DOHH2 (cell line): ENCODE results near the gene HMBS.

Source experiments
- H3F3A ChIP-seq: fragments of 200-600 bp; sonication (generic), shearing (Covaris generic); 2 replicates; pipeline ENCODE4 v1.6.0; 2016; ENCODE audit warnings: antibody characterized with exemption, mild to moderate bottlenecking; ENCODE audit not compliant: control insufficient read depth, insufficient read depth
- H3K27ac ChIP-seq: fragments of 200-600 bp; sonication (generic); 2 replicates; pipeline ENCODE4 v1.5.1; 2014; ENCODE audit warnings: low read depth, mild to moderate bottlenecking, low read length, moderate library complexity
- H3K27me3 ChIP-seq: fragments of 200-600 bp; sonication (generic); 2 replicates; pipeline ENCODE4 v1.6.1; 2014; ENCODE audit warnings: mild to moderate bottlenecking, low read length, mixed read lengths; ENCODE audit not compliant: control insufficient read depth
- H3K36me3 ChIP-seq: fragments of 200-600 bp; sonication (generic); 2 replicates; pipeline ENCODE4 v1.6.1; 2014; ENCODE audit warnings: mild to moderate bottlenecking, low read length, moderate library complexity, mixed read lengths; ENCODE audit not compliant: control insufficient read depth
- H3K4me1 ChIP-seq: fragments of 200-600 bp; sonication (generic); 2 replicates; pipeline ENCODE4 v1.6.1; 2014; ENCODE audit warnings: mild to moderate bottlenecking, low read length, mixed read lengths; ENCODE audit not compliant: control insufficient read depth
- H3K4me2 ChIP-seq: fragments of 200-600 bp; sonication (generic); 2 replicates; pipeline ENCODE4 v1.6.0; 2014; ENCODE audit warnings: mild to moderate bottlenecking, low read length, moderate library complexity
- H3K4me3 ChIP-seq: fragments of 200-600 bp; sonication (generic); 2 replicates; pipeline ENCODE4 v1.5.1; 2014; ENCODE audit warnings: mild to moderate bottlenecking, low read length, mixed read lengths
- H3K79me2 ChIP-seq: fragments of 200-600 bp; sonication (generic); 2 replicates; pipeline ENCODE4 v1.6.1; 2014; ENCODE audit warnings: mild to moderate bottlenecking, low read length, mixed read lengths; ENCODE audit not compliant: control insufficient read depth
- H3K9me2 ChIP-seq: fragments of 200-600 bp; sonication (generic); replicated peaks from 2 replicates; pipeline ENCODE4 v1.6.1; 2014; ENCODE audit warnings: mild to moderate bottlenecking, low read length, mixed read lengths; ENCODE audit not compliant: control insufficient read depth
- H3K9me3 ChIP-seq: fragments of 200-600 bp; sonication (generic); 2 replicates; pipeline ENCODE4 v1.6.1; 2014; ENCODE audit warnings: antibody characterized with exemption, low read length, mixed read lengths; ENCODE audit not compliant: control insufficient read depth, insufficient read depth
- H4K20me1 ChIP-seq: fragments of 200-600 bp; sonication (generic); 2 replicates; pipeline ENCODE4 v1.6.0; 2014; ENCODE audit warnings: low read depth, mild to moderate bottlenecking, antibody characterized with exemption, low read length, moderate library complexity; ENCODE audit not compliant: control insufficient read depth, insufficient read depth
- CTCF ChIP-seq: fragments of 200-600 bp; sonication (generic); IDR thresholded peaks from one replicate; pipeline ENCODE4 v1.5.1; 2014; ENCODE audit warnings: antibody characterized with exemption, mild to moderate bottlenecking, low read depth, low read length; ENCODE audit not compliant: poor library complexity, severe bottlenecking
- EZH2phosphoT487 ChIP-seq: fragments of 200-600 bp; sonication (generic); IDR thresholded peaks from 2 replicates; pipeline ENCODE4 v1.6.1; 2017; ENCODE audit warnings: borderline replicate concordance, mild to moderate bottlenecking, antibody characterized with exemption, low read length, moderate library complexity, mixed read lengths

HMBS gene

DNA sequence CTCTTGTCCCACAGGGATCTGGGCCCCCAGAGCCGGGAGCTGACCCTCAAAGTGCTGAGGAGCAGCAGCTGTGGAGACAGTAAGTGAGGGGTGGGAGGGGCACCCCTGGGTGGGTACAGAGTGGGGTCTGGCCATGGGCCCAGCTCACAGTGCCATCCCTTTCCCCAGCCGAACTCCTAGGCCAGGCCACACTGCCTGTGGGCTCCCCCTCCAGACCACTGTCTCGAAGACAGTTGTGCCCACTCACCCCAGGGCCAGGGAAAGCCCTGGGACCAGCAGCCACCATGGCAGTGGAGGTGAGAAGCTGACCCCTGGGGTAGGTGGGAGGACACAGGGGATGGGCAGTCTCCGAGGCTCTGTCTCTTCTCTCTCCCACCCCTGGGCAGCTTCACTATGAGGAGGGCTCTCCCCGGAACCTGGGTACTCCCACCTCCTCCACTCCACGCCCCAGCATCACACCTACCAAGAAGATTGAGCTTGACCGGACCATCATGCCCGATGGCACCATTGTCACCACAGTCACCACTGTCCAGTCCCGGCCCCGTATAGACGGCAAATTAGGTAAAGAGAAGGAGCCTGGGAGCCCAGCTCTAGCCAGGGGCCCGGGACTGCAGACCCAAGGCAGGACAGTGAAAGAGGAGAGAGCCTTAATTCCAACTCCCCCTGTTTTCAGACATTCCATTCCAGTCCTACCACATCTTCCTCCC lies 27.8 kb downstream of the HMBS start:
- no peak overlapping the region for H3K27ac ChIP-seq
- peaks cover 15% of the 10 kb centered on the region for H3K4me1 ChIP-seq
- peaks cover 2% of the 10 kb centered on the region; the same call in 1 of the 2 replicates for H3F3A ChIP-seq
- TF ChIP-seq EZH2phosphoT487 = no peak
- no peak for TF ChIP-seq CTCF
- H3K27me3 ChIP-seq = no peaks in the 10 kb centered on the region
- H3K9me3 ChIP-seq = no peaks in the 10 kb centered on the region
- H4K20me1 ChIP-seq = no peaks in the 10 kb centered on the region
- no peaks in the 10 kb centered on the region for H3K9me2 ChIP-seq
- peaks cover 29% of the 10 kb centered on the region for H3K79me2 ChIP-seq
- no peak overlapping the region for H3K4me3 ChIP-seq
- H3K36me3 ChIP-seq = peaks cover 70% of the 10 kb centered on the region
- H3K4me2 ChIP-seq = no peak overlapping the region

DNA sequence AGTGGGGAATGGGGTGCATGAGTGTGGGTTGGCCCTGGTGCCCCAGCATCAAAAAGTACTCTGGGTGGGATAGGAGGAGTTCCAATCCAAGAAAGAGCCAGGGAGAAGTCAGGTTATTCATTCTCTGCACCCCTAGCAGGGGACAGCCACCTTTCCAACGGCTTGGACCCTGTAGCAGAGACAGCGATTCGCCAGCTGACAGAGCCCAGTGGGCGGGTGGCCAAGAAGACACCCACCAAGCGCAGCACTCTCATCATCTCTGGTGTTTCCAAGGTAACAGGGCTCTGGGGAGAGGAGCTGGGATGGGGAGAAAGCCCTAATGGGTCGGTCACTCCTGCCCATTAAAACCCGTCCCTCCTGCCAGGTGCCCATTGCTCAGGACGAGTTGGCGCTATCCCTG lies 29.0 kb downstream of the HMBS start:
- H3K9me2 ChIP-seq = no peaks in the 10 kb centered on the region
- H3K9me3 ChIP-seq = no peaks in the 10 kb centered on the region
- H3K4me2 ChIP-seq = no peak overlapping the region
- H3K4me3 ChIP-seq = no peak overlapping the region
- H3K27ac ChIP-seq = no peak overlapping the region
- H3F3A ChIP-seq = peaks cover 7% of the 10 kb centered on the region
- TF ChIP-seq EZH2phosphoT487 (no peak), CTCF (no peak)
- H3K79me2 ChIP-seq = peaks cover 17% of the 10 kb centered on the region
- no peaks in the 10 kb centered on the region for H4K20me1 ChIP-seq
- peaks cover 8% of the 10 kb centered on the region for H3K4me1 ChIP-seq
- peaks cover 70% of the 10 kb centered on the region for H3K36me3 ChIP-seq
- no peaks in the 10 kb centered on the region for H3K27me3 ChIP-seq

DNA sequence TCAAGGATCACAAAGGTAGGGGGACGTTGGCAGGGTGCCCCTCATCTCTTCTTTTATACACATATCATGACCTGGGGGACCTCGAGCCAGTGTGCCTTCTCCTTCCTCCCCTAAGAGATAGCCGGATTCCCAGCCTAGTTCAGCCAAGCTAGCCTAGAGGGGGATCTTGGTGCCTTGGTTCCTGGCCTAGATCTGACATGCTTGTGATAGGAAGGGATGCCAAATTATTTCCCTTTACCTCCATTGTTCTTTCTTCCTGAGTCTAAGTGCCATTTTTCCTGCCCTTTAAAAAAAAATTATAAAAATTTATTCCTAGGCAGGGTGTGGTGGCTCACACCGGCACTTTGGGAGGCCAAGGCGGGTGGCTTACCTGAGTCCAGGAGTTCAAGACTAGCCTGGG lies 29.7 kb downstream of the HMBS start:
- Histone ChIP-seq H3K4me3 (no peak overlapping the region), H3K4me2 (no peak overlapping the region), H3K79me2 (peaks cover 11% of the 10 kb centered on the region), H3F3A (peaks cover 12% of the 10 kb centered on the region), H3K27me3 (no peaks in the 10 kb centered on the region), H3K9me3 (no peaks in the 10 kb centered on the region), H3K36me3 (peaks cover 66% of the 10 kb centered on the region), H4K20me1 (no peaks in the 10 kb centered on the region), H3K9me2 (no peaks in the 10 kb centered on the region), H3K4me1 (peaks cover 2% of the 10 kb centered on the region; the same call in 1 of the 2 replicates), H3K27ac (no peak overlapping the region)
- TF ChIP-seq CTCF = no peak
- TF ChIP-seq EZH2phosphoT487 = no peak
